GM21526 (cell line): ENCODE results near the gene DSCAML1.

Source experiments
- ATAC-seq: cut with Tn5 transposase; IDR thresholded peaks from one replicate; pipeline ENCODE4 v1.9.1; 2021; ENCODE audit warnings: moderate library complexity; ENCODE audit not compliant: unreplicated experiment, low FRiP score

DSCAML1 gene

DNA sequence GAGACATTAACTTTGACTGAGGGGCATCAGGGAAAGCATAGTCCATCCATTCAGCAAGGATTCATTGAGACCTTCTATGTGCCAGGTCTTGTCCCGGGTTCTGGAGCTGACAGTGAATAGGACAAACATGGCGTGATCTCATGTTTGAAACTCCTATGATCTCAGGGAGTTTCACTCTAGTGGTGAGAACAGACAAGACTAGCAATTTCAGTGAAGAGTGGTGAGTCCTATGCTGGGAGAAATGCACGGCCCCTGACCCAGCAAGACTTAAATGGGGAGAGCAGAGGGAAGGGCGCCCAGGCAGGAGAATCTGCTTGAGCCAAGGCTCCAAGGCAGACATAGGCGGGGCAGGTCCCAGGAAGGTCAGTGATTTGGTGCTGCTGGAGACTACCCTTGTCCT lies 313.6 kb downstream of the DSCAML1 start:
- no peak for ATAC-seq

DNA sequence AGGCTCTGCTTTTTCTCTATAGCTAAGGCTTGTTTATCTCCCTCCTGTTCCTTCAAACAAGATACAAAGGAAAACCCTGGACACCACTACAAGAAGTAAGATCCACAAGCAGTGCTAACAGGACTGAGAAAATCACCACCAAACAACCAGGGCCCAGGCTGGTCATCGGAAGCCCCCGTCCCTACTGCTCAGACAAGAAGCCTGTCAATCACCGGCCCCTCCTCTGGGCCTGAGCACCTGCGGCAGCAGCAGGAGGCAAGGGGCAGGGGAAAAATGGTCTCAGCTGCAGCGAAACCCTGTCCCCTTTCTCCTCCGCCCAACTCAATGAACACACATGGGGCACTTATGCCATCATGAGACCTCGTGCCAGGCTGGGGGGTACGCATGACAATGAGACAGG lies 314.1 kb downstream of the DSCAML1 start:
- ATAC-seq = no peak

- no peak for ATAC-seq
Measured at GRCh38 chr11:117481885-117482284, 315.1 kb downstream of the DSCAML1 start.

GRCh38 chr11:117481036-117481435 lies 316.0 kb downstream of the DSCAML1 start:
- no peak for ATAC-seq

- no peak for ATAC-seq
Measured at GRCh38 chr11:117480221-117480620, 316.8 kb downstream of the DSCAML1 start.

DNA sequence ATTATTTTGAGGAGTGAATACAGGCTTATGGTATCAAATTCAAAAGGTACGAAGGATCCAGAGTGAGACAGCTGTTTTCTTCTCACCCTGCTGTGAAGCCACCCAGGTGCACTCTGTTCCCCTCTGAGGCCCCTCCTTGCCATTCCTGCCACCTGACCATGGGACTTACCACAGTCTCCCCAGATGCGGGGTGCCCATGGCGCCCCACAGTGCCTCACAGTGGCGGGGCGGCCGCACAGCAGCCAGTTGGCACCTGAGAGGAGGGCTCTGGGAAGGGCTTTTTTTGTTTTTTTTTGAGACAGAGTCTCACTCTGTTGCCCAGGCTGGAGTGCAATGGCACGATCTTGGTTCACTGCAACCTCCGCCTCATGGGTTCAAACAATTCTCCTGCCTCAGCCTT lies 317.6 kb downstream of the DSCAML1 start:
- ATAC-seq = no peak

DNA sequence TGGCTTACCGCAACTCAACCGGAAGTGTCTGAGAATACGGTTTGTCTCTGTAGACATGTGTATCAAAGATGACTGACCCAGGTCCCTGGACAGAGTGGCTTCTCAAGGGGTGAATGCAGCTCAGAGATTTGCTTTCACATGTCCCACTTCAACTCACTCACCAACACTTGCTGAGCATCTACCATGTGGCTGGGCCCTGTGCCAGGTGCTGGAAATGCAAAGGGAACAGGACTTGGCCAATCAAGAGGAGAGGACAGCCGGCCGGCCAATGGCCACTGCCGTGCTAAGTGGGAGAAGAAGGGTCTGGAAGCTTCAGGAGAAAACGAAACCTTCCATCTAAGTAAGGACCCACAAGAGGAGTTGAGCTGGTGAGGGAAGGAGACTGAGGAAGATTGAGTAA lies 318.1 kb downstream of the DSCAML1 start:
- no peak for ATAC-seq

GRCh38 chr11:117478126-117478860 lies 318.7 kb downstream of the DSCAML1 start:
- no peak for ATAC-seq

- ATAC-seq = no peak
Measured at GRCh38 chr11:117477721-117478120, 319.3 kb downstream of the DSCAML1 start.

DNA sequence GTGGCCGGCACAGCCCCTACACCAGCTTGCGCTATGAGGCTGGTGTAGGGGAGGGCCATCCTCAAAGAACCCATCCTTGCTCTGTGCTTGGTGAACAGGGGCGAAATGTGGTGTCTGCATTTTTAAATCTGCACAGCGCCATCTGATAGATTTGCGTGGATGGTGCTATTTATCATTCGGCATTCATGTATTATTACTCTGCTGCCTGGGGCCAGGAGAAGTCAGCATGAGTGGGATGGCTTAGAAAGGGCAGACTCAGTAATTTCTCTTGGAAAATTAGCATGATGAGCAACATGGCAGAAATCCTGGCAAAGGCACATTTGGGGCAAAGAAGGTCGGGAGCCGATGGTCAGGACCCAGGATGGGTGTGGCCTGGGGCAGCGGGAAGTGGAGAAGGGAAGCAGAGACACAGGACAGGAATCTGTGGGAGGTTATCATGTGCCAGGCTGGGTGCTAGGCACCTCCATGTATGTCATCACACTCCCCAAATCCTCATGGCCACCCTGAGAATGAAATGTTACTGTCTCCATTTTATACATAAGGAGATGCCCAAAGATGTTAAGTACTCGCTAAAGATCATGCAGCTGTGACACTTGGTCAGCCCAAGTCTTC lies 320.4 kb downstream of the DSCAML1 start:
- ATAC-seq = no peak

GRCh38 chr11:117475716-117476530 lies 321.1 kb downstream of the DSCAML1 start:
- ATAC-seq = no peak

- no peak for ATAC-seq
Measured at GRCh38 chr11:117473481-117474091, 323.4 kb downstream of the DSCAML1 start.

DNA sequence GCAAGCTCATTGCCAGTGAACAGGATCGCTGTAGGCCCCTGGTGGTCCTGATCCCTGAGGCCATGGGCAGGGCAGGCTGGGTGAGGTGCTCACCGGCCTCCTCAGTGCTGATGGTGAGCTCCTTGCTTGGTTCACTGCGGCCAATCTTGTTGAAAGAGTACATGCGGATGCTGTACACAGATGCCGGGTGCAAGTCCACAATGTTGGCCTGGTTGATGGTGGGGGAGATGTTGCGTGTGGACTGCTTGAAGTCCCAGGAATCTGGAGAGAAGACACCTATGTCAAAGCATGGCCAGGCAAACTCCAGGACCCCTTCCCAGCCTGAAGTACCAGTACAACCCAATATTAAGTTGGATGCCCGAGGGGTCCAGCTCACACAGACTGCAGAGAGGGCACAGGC lies 325.2 kb downstream of the DSCAML1 start:
- no peak for ATAC-seq

DNA sequence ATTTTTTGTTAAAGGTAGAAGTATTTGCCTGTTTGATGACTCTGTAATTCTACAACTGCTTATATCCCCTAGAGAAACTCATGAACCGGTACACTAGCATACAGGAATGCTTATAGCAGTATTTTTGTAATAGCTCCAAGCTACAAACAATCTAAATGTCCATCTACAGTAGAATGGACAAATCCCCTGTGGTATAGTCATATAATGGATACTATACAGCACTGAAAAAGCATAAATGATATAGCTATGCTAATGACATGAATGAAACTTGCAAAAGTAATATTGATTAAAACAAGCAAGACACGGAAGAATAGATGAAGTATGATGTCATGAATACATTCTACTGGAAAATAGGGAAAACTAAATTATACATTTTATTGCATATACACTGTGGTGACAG lies 326.4 kb downstream of the DSCAML1 start:
- ATAC-seq = no peak

DNA sequence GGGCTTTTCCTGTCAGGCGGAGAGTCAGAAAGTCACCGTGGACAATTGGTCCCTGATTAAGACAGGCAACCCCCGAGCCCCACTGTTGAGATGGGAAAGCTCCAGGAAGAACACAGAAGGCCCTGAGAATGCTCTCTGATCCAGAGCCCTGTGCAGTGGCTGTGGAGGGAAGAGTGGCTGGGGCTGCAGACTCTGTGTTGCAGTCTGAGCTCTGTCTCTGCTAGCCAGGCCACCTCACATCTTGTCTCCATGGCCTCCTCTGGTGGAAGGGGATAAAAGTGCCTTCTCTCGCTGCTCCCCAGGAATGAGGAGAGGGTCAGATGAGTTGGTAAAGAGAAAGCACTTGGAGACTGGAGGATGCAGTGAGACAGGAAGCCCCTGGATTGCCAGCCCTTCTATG lies 328.1 kb downstream of the DSCAML1 start:
- no peak for ATAC-seq

GRCh38 chr11:117467770-117468169 lies 329.2 kb downstream of the DSCAML1 start:
- no peak for ATAC-seq

DNA sequence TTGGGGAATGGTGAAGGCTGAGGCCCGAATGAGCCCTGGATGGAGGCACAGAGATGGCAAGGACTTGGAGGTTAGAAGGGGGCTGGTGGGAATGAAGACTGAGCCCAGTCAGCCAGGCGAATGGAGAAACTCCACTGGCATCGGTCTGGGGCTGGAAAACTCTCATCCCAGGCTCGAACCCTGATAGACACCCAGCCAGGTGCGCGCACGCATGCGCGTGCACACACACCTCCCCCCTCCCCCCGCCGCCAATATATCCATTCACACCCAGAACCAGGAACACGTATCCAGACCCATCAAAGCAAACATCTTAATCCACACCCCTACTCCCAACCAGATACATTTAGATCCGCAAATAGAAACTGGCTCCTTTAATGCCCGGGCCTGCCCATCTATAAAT lies 330.1 kb downstream of the DSCAML1 start:
- no peak for ATAC-seq

GRCh38 chr11:117465236-117465997 lies 331.6 kb downstream of the DSCAML1 start:
- no peak for ATAC-seq

GRCh38 chr11:117464778-117465177 lies 332.2 kb downstream of the DSCAML1 start:
- ATAC-seq = no peak

DNA sequence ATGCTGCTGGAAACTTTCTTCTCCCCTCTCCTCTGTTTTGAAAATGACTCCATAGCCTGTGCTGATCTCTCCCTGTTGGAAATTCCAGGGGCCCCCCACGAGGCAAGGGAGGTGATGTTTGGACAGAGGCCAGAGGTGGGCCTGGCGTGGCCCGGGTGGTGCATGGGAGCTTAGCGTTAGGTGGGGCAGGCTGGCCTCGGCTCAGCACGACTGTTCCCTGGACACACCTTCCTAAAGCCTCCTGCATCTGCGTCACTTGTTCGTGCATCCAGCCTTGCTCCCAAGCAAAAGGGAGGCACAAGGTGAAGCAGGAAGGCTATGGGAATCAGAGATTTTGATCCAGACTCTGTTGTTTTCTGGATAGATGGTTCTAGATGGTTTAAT lies 334.2 kb downstream of the DSCAML1 start:
- no peak for ATAC-seq
